NB4 (cell line): ENCODE measurements around the gene CCDC102B.

Experiments used
- CTCF ChIP-seq: IDR thresholded peaks from one replicate; pipeline ENCODE4 v1.5.1; 2012; ENCODE audit warnings: low read depth, low read length
- MAX ChIP-seq: IDR thresholded peaks from 2 replicates; pipeline ENCODE4 v1.6.1; 2011; ENCODE audit warnings: low read depth, low read length
- MYC ChIP-seq: IDR thresholded peaks from 2 replicates; pipeline ENCODE4 v1.6.1; 2011; ENCODE audit warnings: low read depth, low read length
- POLR2A ChIP-seq: IDR thresholded peaks from 2 replicates; pipeline ENCODE4 v1.6.1; 2011; ENCODE audit warnings: mild to moderate bottlenecking; ENCODE audit not compliant: insufficient read length; ENCODE audit errors: extremely low read depth

- TF ChIP-seq CTCF (no peak), POLR2A (no peak), MAX (no peak), MYC (no peak)
Observed at GRCh38 chr18:68997845-68998244, 200.0 kb downstream of the CCDC102B start.
